Fibroblast of lung (primary cell): ENCODE data around the gene PPP2CA. TPM values are rescaled to one million over a fixed set of nuclear protein-coding genes. Genes with fewer than 3 reads are reported as not detected.

Experiments
- DNase-seq, 2 donors: peaks; one replicate each; pipeline versions ENCODE4 v3.0.0 to v3.0.0-alpha.2; 2010; ENCODE audit warnings: low read depth in 2 of 2
- H2AFZ ChIP-seq: 2 replicates; pipeline ENCODE4 v1.5.1; 2012; ENCODE audit warnings: low read length, control low read depth, inconsistent platforms
- H3K27ac ChIP-seq: 2 replicates; pipeline ENCODE4 v1.5.1; 2011; ENCODE audit warnings: low read length, control low read depth; ENCODE audit not compliant: insufficient read depth
- H3K27me3 ChIP-seq: 2 replicates; pipeline ENCODE4 v1.5.1; 2011; ENCODE audit warnings: mild to moderate bottlenecking, low read length; ENCODE audit not compliant: control insufficient read depth, insufficient read depth
- H3K36me3 ChIP-seq: 2 replicates; pipeline ENCODE4 v1.5.1; 2011; ENCODE audit warnings: low read length; ENCODE audit not compliant: control insufficient read depth, insufficient read depth
- H3K4me1 ChIP-seq: 2 replicates; pipeline ENCODE4 v1.5.1; 2011; ENCODE audit warnings: low read length; ENCODE audit not compliant: control insufficient read depth, insufficient read depth; ENCODE audit errors: extremely low read depth
- H3K4me2 ChIP-seq: 2 replicates; pipeline ENCODE4 v1.5.1; 2011; ENCODE audit warnings: low read length, control low read depth; ENCODE audit not compliant: insufficient read depth; ENCODE audit errors: extremely low read depth
- H3K4me3 ChIP-seq, 4 experiments: fragments of 200-600 bp in 1 of 4; sonication (generic) in 1 of 4; replicated peaks in 1 of 4; 2 replicates each; pipeline ENCODE4 v1.5.1; 2011 to 2016; ENCODE audit warnings: low read length in 4 of 4, low read depth in 3 of 4, mild to moderate bottlenecking in 3 of 4, control low read depth in 2 of 4, inconsistent platforms in 1 of 4, mixed read lengths in 1 of 4; ENCODE audit not compliant: insufficient read depth in 1 of 4; ENCODE audit errors: control extremely low read depth in 1 of 4
- H3K79me2 ChIP-seq: 2 replicates; pipeline ENCODE4 v1.5.1; 2012; ENCODE audit warnings: mild to moderate bottlenecking, low read length, inconsistent platforms; ENCODE audit not compliant: control insufficient read depth, insufficient read depth
- H3K9ac ChIP-seq: 2 replicates; pipeline ENCODE4 v1.5.1; 2011; ENCODE audit warnings: mild to moderate bottlenecking, low read length, control low read depth; ENCODE audit not compliant: insufficient read depth
- H3K9me3 ChIP-seq: 2 replicates; pipeline ENCODE4 v1.5.1; 2012; ENCODE audit warnings: low read depth, low read length; ENCODE audit not compliant: control insufficient read depth, insufficient read depth
- H4K20me1 ChIP-seq: 2 replicates; pipeline ENCODE4 v1.5.1; 2011; ENCODE audit warnings: low read length; ENCODE audit not compliant: control insufficient read depth, insufficient read depth; ENCODE audit errors: extremely low read depth
- CTCF ChIP-seq, 2 donors: IDR thresholded peaks in 1 of 2; conservative IDR thresholded peaks in 1 of 2; 1 replicate in 1 of 2; 2 replicates in 1 of 2; pipeline ENCODE4 v1.5.1; 2011 to 2012; ENCODE audit warnings: low read length in 2 of 2, control low read depth in 1 of 2, inconsistent platforms in 1 of 2, low read depth in 1 of 2, mild to moderate bottlenecking in 1 of 2
- EZH2 ChIP-seq: IDR thresholded peaks from 2 replicates; pipeline ENCODE4 v1.5.1; 2012; ENCODE audit warnings: low read length, control low read depth, mild to moderate bottlenecking; ENCODE audit errors: missing control alignments
- polyA plus RNA-seq, 2 donors: library from polyadenylated mRNA; depleted of rRNA in 1 of 2; stranded (reverse) in 1 of 2; unstranded in 1 of 2; fragments of >200 nt; gene quantifications; 2 replicates each; pipeline ENCODE4 v1.2.1, GENCODE V29; 2011 to 2012; ENCODE audit warnings: missing spikeins in 1 of 2
- total RNA-seq: library from RNA; depleted of rRNA; stranded (reverse); fragments of >200 nt; gene quantifications from 2 replicates; pipeline ENCODE4 v1.2.1, GENCODE V29; 2014

Gene PPP2CA
- total and polyA plus RNA-seq, 2 donors (not counting 1 experiment from before 2014, with no cell fraction given), result 58.6 to 191 TPM

GRCh38 chr5:134245692-134246091, 19.8 kb upstream of the PPP2CA start:
- H2AFZ ChIP-seq, result no peak overlapping the region
- peaks cover 20% of the 10 kb centered on the region for H3K4me1 ChIP-seq
- H3K79me2 ChIP-seq, result no peaks in the 10 kb centered on the region
- TF ChIP-seq EZH2, result no peak
- no peak for TF ChIP-seq CTCF (conservative IDR thresholded peaks at IDR 0.05 in 1 of 2, IDR thresholded peaks at IDR 0.05 in 1 of 2; ENCODE audit: low read depth in 1 of 2, low read length in 2 of 2)
- no peaks in the 10 kb centered on the region for H3K36me3 ChIP-seq
- H3K27ac ChIP-seq, result peak overlapping the region; percentile 54
- H3K9me3 ChIP-seq, result no peaks in the 10 kb centered on the region
- no peak for DNase-seq
- no peak overlapping the region for H3K4me3 ChIP-seq
- no peak overlapping the region for H3K9ac ChIP-seq
- H3K4me2 ChIP-seq, result no peak overlapping the region
- no peaks in the 10 kb centered on the region for H3K27me3 ChIP-seq
- no peaks in the 10 kb centered on the region for H4K20me1 ChIP-seq

GRCh38 chr5:134245101-134245604, 19.3 kb upstream of the PPP2CA start:
- peak overlapping the region; percentile 54 for H3K27ac ChIP-seq
- peak overlapping the region; percentile 39 for H3K4me2 ChIP-seq
- H3K4me3 ChIP-seq, result peak overlapping the region in 1 of 4 experiments; percentile 9
- H3K9ac ChIP-seq, result no peak overlapping the region
- no peak for TF ChIP-seq EZH2
- TF ChIP-seq CTCF (conservative IDR thresholded peaks at IDR 0.05 in 1 of 2, IDR thresholded peaks at IDR 0.05 in 1 of 2; ENCODE audit: low read depth in 1 of 2, low read length in 2 of 2), result no peak
- peaks cover 20% of the 10 kb centered on the region for H3K4me1 ChIP-seq
- H3K9me3 ChIP-seq, result no peaks in the 10 kb centered on the region
- H3K36me3 ChIP-seq, result no peaks in the 10 kb centered on the region
- no peak overlapping the region for H2AFZ ChIP-seq
- DNase-seq, result peak; percentile 75 to 84
- H3K79me2 ChIP-seq, result no peaks in the 10 kb centered on the region
- H4K20me1 ChIP-seq, result no peaks in the 10 kb centered on the region
- no peaks in the 10 kb centered on the region for H3K27me3 ChIP-seq

- H3K9ac ChIP-seq, result no peak overlapping the region
- peak; percentile 92 to 97 for DNase-seq
- H2AFZ ChIP-seq, result no peak overlapping the region
- no peaks in the 10 kb centered on the region for H4K20me1 ChIP-seq
- peak overlapping the region; percentile 72 for H3K27ac ChIP-seq
- H3K79me2 ChIP-seq, result no peaks in the 10 kb centered on the region
- no peaks in the 10 kb centered on the region for H3K36me3 ChIP-seq
- H3K27me3 ChIP-seq, result no peaks in the 10 kb centered on the region
- no peaks in the 10 kb centered on the region for H3K9me3 ChIP-seq
- H3K4me2 ChIP-seq, result no peak overlapping the region
- peak in 1 of 2 donors; percentile 23 for TF ChIP-seq CTCF (conservative IDR thresholded peaks at IDR 0.05 in 1 of 2, IDR thresholded peaks at IDR 0.05 in 1 of 2; ENCODE audit: low read depth in 1 of 2, low read length in 2 of 2)
- no peak for TF ChIP-seq EZH2
- H3K4me3 ChIP-seq, result no peak overlapping the region
- peaks cover 17% of the 10 kb centered on the region for H3K4me1 ChIP-seq
Measured at GRCh38 chr5:134242146-134242545, 16.3 kb upstream of the PPP2CA start.
